Activated naive CD4-positive, alpha-beta T cell treated with anti-CD3 and anti-CD28 coated beads, Interleukin-2, amount 50 U/mL, for 72 hours (primary cell): ENCODE results near the gene ITM2A. TPM values are rescaled to one million over a fixed set of nuclear protein-coding genes. Genes with fewer than 3 reads are reported as not detected.

Experiments
- ATAC-seq, 2 donors: fragments of 150-1000 bp; cut with Tn5 transposase; 2 replicates each; pipeline ENCODE4 v1.10.0; 2021; ENCODE audit warnings: mild to moderate bottlenecking in 2 of 2, moderate library complexity in 2 of 2
- DNase-seq, 2 donors: peaks; one replicate each; pipeline ENCODE4 v3.0.0; 2021 to 2022; ENCODE audit warnings: low spot score in 2 of 2
- H3K27ac Mint-ChIP-seq, 2 donors: one replicate each; pipeline ENCODE4 v1.8.0; 2022; ENCODE audit warnings: mild to moderate bottlenecking in 2 of 2, mixed read lengths in 2 of 2
- H3K36me3 Mint-ChIP-seq, 2 donors: one replicate each; pipeline ENCODE4 v1.8.0; 2022; ENCODE audit warnings: mixed read lengths in 2 of 2
- H3K9me3 Mint-ChIP-seq, 2 donors: one replicate each; pipeline ENCODE4 v1.8.0; 2022; ENCODE audit warnings: mixed read lengths in 2 of 2
- total RNA-seq, 2 donors: library from RNA; stranded (reverse); gene quantifications; one replicate each; pipeline ENCODE4 v1.2.3, GENCODE V29; 2022

Gene ITM2A
- 100 to 1,000 TPM; 110 to 131 TPM for total RNA-seq

- peak within 1 kb of the TSS; percentile 92 to 95 for H3K27ac Mint-ChIP-seq
- H3K36me3 Mint-ChIP-seq: peaks cover 0 to 13% of the 10 kb centered on the region in 2 donors
- ATAC-seq: peak; percentile 80 to 89
- DNase-seq: peak; percentile 39 to 72
- H3K9me3 Mint-ChIP-seq: no peaks in the 10 kb centered on the region
Measured at GRCh38 chrX:79366873-79367749, at the start of gene ITM2A. Gene ITM2A, minus strand, starts transcription at chrX:79367334. Its CDS starts 119 bp downstream, at chrX:79367215.

DNA sequence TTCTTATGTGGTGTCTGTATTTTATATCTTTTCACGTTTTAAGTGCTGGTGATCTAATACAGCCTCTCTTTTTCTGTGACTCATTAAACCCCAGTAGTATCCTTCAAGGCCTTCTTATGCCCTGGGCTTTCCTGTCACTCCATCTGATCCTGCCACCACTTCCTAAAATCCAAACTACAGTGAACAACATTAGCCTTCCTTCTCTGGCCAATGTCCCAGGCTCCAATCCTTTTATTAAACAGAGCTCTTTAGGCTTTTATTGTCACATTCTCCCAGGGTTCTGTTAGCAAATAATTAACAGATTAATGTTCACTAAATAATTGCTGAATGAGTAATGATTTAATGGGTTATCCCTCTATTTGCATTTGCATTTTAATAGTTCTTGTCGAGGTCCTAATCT lies 47.9 kb upstream of the ITM2A start:
- Mint-ChIP-seq H3K36me3 (no peaks in the 10 kb centered on the region), H3K9me3 (no peaks in the 10 kb centered on the region), H3K27ac (no peak overlapping the region)
- DNase-seq: no peak
- ATAC-seq: no peak

- ATAC-seq (no peak), DNase-seq (no peak)
- Mint-ChIP-seq H3K36me3 (no peaks in the 10 kb centered on the region), H3K27ac (no peak overlapping the region), H3K9me3 (no peaks in the 10 kb centered on the region)
Measured at GRCh38 chrX:79413963-79414362, 46.8 kb upstream of the ITM2A start.

- H3K9me3 Mint-ChIP-seq: no peaks in the 10 kb centered on the region
- no peak for ATAC-seq
- DNase-seq: no peak
- peak overlapping the region; percentile 1 to 68 for H3K27ac Mint-ChIP-seq
- no peaks in the 10 kb centered on the region for H3K36me3 Mint-ChIP-seq
Measured at GRCh38 chrX:79412972-79413371, 45.8 kb upstream of the ITM2A start.

DNA sequence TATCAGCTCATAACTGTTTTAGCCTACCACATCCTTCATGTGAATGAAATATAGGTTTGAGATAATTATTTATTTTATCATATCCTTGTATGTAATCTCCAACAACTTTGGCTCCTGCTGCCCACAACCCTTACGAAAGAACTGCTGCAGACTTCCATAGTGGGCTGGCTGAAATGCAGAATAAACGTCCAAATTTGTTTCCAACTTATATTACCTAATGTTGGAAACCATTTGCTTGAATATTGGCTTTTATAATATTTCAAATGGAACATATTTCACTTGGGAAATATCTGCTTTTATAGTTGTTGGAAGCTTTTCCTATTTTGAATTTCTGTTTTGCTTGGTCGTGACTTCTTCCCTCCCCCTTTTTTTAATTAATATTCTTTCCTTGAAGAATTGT lies 45.0 kb upstream of the ITM2A start:
- no peaks in the 10 kb centered on the region for H3K36me3 Mint-ChIP-seq
- H3K27ac Mint-ChIP-seq: peak overlapping the region; percentile 1 to 68
- no peak for DNase-seq
- no peak for ATAC-seq
- H3K9me3 Mint-ChIP-seq: no peaks in the 10 kb centered on the region

DNA sequence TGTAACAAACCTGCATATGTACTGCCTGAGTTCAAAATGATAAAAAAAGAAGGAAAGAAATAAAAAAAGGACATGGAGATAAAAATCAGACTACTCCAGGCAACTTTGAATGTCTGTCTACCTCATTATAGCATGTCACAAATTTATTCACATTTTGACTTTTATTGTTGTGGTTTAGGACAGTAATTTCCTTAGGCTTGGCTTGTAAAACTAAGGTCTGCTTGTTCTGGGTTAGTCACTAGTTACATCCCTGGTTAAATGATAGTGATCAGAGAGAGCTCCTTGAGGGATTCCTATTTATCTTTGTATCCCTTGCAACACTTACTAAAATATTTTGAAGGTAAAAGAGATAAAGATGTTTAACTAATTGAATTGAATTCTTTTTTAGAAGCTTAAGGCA lies 42.5 kb upstream of the ITM2A start:
- DNase-seq (no peak), ATAC-seq (peak in 1 of 2 donors; percentile 39)
- Mint-ChIP-seq H3K36me3 (no peaks in the 10 kb centered on the region), H3K27ac (no peak overlapping the region), H3K9me3 (no peaks in the 10 kb centered on the region)

GRCh38 chrX:79408623-79409322 lies 41.6 kb upstream of the ITM2A start:
- no peaks in the 10 kb centered on the region for H3K36me3 Mint-ChIP-seq
- H3K27ac Mint-ChIP-seq: no peak overlapping the region

DNA sequence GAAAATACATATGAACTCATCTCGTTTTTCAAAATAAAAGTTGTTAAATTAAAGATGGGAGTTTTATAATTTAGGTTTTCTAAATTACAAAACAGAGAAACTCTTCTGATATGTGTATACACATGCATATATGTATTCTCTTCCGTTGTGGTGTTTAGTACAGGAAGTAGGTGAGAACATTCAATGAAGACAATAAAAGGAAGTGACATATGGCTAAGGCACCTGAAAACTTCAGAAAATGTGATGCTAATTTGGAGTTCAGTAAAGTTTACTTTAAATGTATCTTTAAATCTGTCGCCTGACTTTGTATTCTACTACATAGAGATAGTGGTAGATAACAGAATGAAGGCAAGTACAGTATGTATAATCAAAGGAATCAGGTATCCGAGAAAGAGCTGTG lies 33.5 kb upstream of the ITM2A start:
- no peaks in the 10 kb centered on the region for H3K9me3 Mint-ChIP-seq
- ATAC-seq: no peak
- H3K27ac Mint-ChIP-seq: no peak overlapping the region
- peaks cover 0 to 9% of the 10 kb centered on the region in 2 donors for H3K36me3 Mint-ChIP-seq
- no peak for DNase-seq

More at GRCh38 chrX:79408623-79409322, 41.6 kb upstream of the ITM2A start:
- H3K9me3 Mint-ChIP-seq: no peaks in the 10 kb centered on the region
- no peak for DNase-seq
- no peak for ATAC-seq

DNA sequence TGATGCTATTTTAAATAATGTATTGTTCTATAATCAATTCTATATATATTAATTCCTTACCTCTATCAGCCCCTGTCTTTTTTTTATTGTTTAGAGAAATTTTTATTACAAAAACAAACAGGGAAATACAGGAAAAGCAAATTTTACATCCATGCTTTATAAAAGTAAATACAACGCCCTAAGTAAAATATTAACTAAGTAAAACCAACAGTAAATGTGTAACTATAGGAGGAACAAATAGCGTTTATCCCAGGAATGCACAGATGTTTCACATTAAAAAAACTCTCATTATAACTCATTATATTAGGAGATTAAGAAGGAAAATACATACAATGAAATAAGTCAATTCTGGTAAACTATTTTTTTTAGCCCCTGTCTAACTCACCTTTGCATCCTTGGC lies 8.2 kb upstream of the ITM2A start:
- no peaks in the 10 kb centered on the region for H3K9me3 Mint-ChIP-seq

GRCh38 chrX:79371640-79372039 lies 4.5 kb upstream of the ITM2A start:
- no peaks in the 10 kb centered on the region for H3K36me3 Mint-ChIP-seq
- H3K9me3 Mint-ChIP-seq: no peaks in the 10 kb centered on the region
- no peak for DNase-seq
- no peak overlapping the region for H3K27ac Mint-ChIP-seq
- ATAC-seq: no peak

More for the DNA sequence above, 8.2 kb upstream of the ITM2A start:
- no peak for ATAC-seq
- Mint-ChIP-seq H3K36me3 (no peaks in the 10 kb centered on the region), H3K27ac (no peak overlapping the region)
- no peak for DNase-seq

- DNase-seq (no peak), ATAC-seq (no peak)
- no peaks in the 10 kb centered on the region for H3K36me3 Mint-ChIP-seq
- no peaks in the 10 kb centered on the region for H3K9me3 Mint-ChIP-seq
- no peak overlapping the region for H3K27ac Mint-ChIP-seq
Measured at GRCh38 chrX:79371101-79371500, 4.0 kb upstream of the ITM2A start.

DNA sequence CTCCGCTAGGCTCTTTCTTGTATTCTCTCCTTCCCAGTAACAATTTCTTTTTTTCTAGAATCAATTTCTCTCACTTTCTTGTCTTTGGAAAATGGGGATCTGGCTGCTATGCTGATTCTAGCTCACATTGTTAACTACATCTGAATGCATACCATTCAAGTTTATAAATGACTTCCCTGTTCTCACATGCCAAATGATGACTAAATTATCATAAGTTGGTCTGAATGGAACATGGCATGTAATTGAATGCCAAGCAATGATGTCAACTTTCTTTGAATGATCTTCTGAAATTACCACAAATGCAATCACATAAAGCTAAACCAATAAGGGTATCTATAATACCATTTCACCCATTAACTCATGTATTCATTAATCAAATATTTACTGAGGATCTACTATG lies 2.7 kb upstream of the ITM2A start:
- ATAC-seq (no peak), DNase-seq (no peak)
- H3K27ac Mint-ChIP-seq: no peak overlapping the region
- no peaks in the 10 kb centered on the region for H3K9me3 Mint-ChIP-seq
- H3K36me3 Mint-ChIP-seq: peaks cover 0 to 5% of the 10 kb centered on the region in 2 donors

DNA sequence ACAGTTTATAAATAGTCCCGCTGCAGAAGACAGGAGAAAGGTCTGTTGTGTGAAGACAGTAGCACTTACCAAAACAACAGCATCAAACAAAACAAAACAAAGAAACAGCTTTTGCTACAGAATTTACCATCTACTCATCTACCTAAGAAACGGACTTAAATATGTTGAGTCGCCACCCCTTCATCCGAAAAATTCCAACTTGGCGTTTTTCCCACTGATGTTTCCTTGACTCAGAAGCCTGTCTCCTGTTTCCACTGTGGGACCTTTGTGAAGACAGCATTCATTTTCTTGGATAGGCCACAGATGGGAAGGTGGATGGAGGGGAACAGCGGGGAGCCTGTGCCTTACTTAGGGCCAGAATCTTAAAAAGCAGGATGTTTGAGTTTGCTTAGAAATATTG lies 1.3 kb upstream of the ITM2A start:
- peak overlapping the region in 1 of 2 donors; percentile 95 for H3K27ac Mint-ChIP-seq
- DNase-seq (no peak), ATAC-seq (no peak)
- H3K36me3 Mint-ChIP-seq: peaks cover 0 to 5% of the 10 kb centered on the region in 2 donors
- H3K9me3 Mint-ChIP-seq: no peaks in the 10 kb centered on the region

GRCh38 chrX:79367907-79368306 lies 773 bp upstream of the ITM2A start:
- H3K9me3 Mint-ChIP-seq: no peaks in the 10 kb centered on the region
- ATAC-seq: peak in 1 of 2 donors; percentile 8
- peaks cover 0 to 7% of the 10 kb centered on the region in 2 donors for H3K36me3 Mint-ChIP-seq
- no peak for DNase-seq
- H3K27ac Mint-ChIP-seq: peak overlapping the region in 1 of 2 donors; percentile 95

GRCh38 chrX:79366556-79366872 lies 620 bp downstream of the ITM2A start:
- ATAC-seq (peak in 1 of 2 donors; percentile 57), DNase-seq (no peak)
- no peaks in the 10 kb centered on the region for H3K9me3 Mint-ChIP-seq
- H3K36me3 Mint-ChIP-seq: peaks cover 0 to 13% of the 10 kb centered on the region in 2 donors
- H3K27ac Mint-ChIP-seq: peak overlapping the region; percentile 92 to 95

GRCh38 chrX:79365591-79365990 lies 1.5 kb downstream of the ITM2A start:
- Mint-ChIP-seq H3K36me3 (peaks cover 0 to 13% of the 10 kb centered on the region in 2 donors), H3K9me3 (no peaks in the 10 kb centered on the region), H3K27ac (peak overlapping the region; percentile 92 to 95)
- DNase-seq (no peak), ATAC-seq (no peak)

GRCh38 chrX:79364306-79364705 lies 2.8 kb downstream of the ITM2A start:
- peaks cover 0 to 13% of the 10 kb centered on the region in 2 donors for H3K36me3 Mint-ChIP-seq
- peak overlapping the region; percentile 72 to 77 for H3K27ac Mint-ChIP-seq
- H3K9me3 Mint-ChIP-seq: no peaks in the 10 kb centered on the region
- ATAC-seq (no peak), DNase-seq (no peak)
